Measurements from ENCODE around the gene MAP3K10. TPM values are rescaled to one million over a fixed set of nuclear protein-coding genes. Genes with fewer than 3 reads are reported as not detected.
"Not testable (repeated sequence)": the region's sequence is repeated elsewhere in the genome, so short reads cannot be mapped to it uniquely, and the experiment has no call there.

MAP3K10 gene
- total RNA-seq, 1 experiment from 2014 or later = 11.8 TPM

- H3K4me1 Mint-ChIP-seq (ENCODE audit: low read depth, unreplicated experiment); H3K4me3 Mint-ChIP-seq (ENCODE audit: unreplicated experiment); intact Hi-C loops (cut with micrococcal nuclease; ENCODE audit: unreplicated experiment); H3K27ac Mint-ChIP-seq (ENCODE audit: unreplicated experiment); H3K4me3 ChIP-seq (ENCODE audit: low read depth, low read length); H3K27me3 Mint-ChIP-seq (ENCODE audit: insufficient read depth, unreplicated experiment); H3K9me3 ChIP-seq; BruUV-seq (replicated peaks); H3K36me3 ChIP-seq (ENCODE audit: control insufficient read depth, insufficient read depth, low read length); H3K27me3 ChIP-seq (replicated peaks; ENCODE audit: control insufficient read depth, insufficient read depth, low read length); DNase-seq; H3K4me1 ChIP-seq; POLR2A ChIA-PET: not testable (repeated sequence)
- H3K9me3 Mint-ChIP-seq (ENCODE audit: unreplicated experiment) = peaks cover 10% of the 10 kb centered on the region
- CTCF ChIA-PET = interaction anchor here (0.5 to 1.3 kb wide), 6 partner anchors 39 to 202 kb away, joined by 3 to 7 read pairs (median 4); no protein-coding TSS in a partner anchor
- peaks cover 11% of the 10 kb centered on the region for H3K36me3 Mint-ChIP-seq (ENCODE audit: insufficient read depth, unreplicated experiment)
Measured at GRCh38 chr19:40219029-40219428, 27.8 kb downstream of the MAP3K10 start.

GRCh38 chr19:40219721-40220276 lies 28.6 kb downstream of the MAP3K10 start:
- no peak for DNase-seq
- H3K4me1 Mint-ChIP-seq (ENCODE audit: low read depth, unreplicated experiment) = peaks cover 10% of the 10 kb centered on the region
- H3K36me3 ChIP-seq (ENCODE audit: control insufficient read depth, insufficient read depth, low read length) = no peaks in the 10 kb centered on the region
- peaks cover 10% of the 10 kb centered on the region for H3K9me3 Mint-ChIP-seq (ENCODE audit: unreplicated experiment)
- CTCF ChIA-PET = interaction anchor here (0.5 to 1.4 kb wide), 4 partner anchors 59 to 249 kb away, joined by 3 to 5 read pairs (median 4); partner anchors contain the start of gene PSMC4
- BruUV-seq (replicated peaks) = no TSS peak
- POLR2A ChIA-PET = no interaction called here
- no peaks in the 10 kb centered on the region for H3K27me3 ChIP-seq (replicated peaks; ENCODE audit: control insufficient read depth, insufficient read depth, low read length)
- no peak overlapping the region for H3K4me3 Mint-ChIP-seq (ENCODE audit: unreplicated experiment)
- H3K27ac Mint-ChIP-seq (ENCODE audit: unreplicated experiment) = no peak overlapping the region
- no peak for TF ChIP-seq CTCF (IDR thresholded peaks at IDR 0.05; ENCODE audit: insufficient read depth in 1 of 2, low read depth in 1 of 2, low read length in 1 of 2, severe bottlenecking in 1 of 2, unreplicated experiment in 1 of 2)
- intact Hi-C loops (cut with micrococcal nuclease; ENCODE audit: unreplicated experiment) = loop anchor here (5.0 kb wide), 1 partner anchor 62 kb away; no protein-coding TSS in a partner anchor
- no peaks in the 10 kb centered on the region for H3K4me1 ChIP-seq
- peaks cover 11% of the 10 kb centered on the region for H3K36me3 Mint-ChIP-seq (ENCODE audit: insufficient read depth, unreplicated experiment)
- H3K4me3 ChIP-seq (ENCODE audit: low read depth, low read length) = no peak overlapping the region
- peaks cover 3% of the 10 kb centered on the region for H3K27me3 Mint-ChIP-seq (ENCODE audit: insufficient read depth, unreplicated experiment)
- H3K9me3 ChIP-seq = no peaks in the 10 kb centered on the region

DNA sequence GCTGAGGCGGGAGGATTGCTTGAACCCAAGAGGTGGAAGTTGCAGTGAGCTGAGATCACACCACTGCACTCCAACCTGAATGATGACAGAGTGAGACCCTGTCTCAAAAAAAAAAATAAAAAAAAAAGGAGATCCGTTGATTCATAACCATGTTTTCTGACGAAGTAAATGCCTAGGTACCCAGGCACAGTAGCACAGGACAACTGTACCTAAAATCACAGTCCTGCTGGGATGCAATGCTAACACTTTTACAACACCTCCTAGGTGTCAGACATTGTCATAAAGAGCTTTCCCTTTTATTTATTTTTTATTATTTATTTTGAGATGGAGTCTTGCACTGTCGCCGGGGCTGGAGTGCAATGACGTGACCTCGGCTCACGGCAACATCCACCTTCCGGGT lies 29.4 kb downstream of the MAP3K10 start:
- H3K27me3 Mint-ChIP-seq (ENCODE audit: insufficient read depth, unreplicated experiment) = peaks cover 6% of the 10 kb centered on the region
- Histone ChIP-seq H3K36me3 (ENCODE audit: control insufficient read depth, insufficient read depth, low read length) (no peaks in the 10 kb centered on the region), H3K27me3 (replicated peaks; ENCODE audit: control insufficient read depth, insufficient read depth, low read length) (no peaks in the 10 kb centered on the region), H3K9me3 (no peaks in the 10 kb centered on the region), H3K4me3 (ENCODE audit: low read depth, low read length) (no peak overlapping the region), H3K4me1 (peaks cover 4% of the 10 kb centered on the region; the same call in 1 of the 2 replicates)
- CTCF ChIA-PET = interaction anchor here (0.6 to 1.4 kb wide), 3 partner anchors 23 to 250 kb away, joined by 3 read pairs; partner anchors contain the start of gene PSMC4
- no TSS peak for BruUV-seq (replicated peaks)
- peaks cover 10% of the 10 kb centered on the region for H3K9me3 Mint-ChIP-seq (ENCODE audit: unreplicated experiment)
- peaks cover 14% of the 10 kb centered on the region for H3K4me1 Mint-ChIP-seq (ENCODE audit: low read depth, unreplicated experiment)
- intact Hi-C loops (cut with micrococcal nuclease; ENCODE audit: unreplicated experiment) = loop anchor here (5.0 kb wide), 1 partner anchor 63 kb away; no protein-coding TSS in a partner anchor
- no peak overlapping the region for H3K4me3 Mint-ChIP-seq (ENCODE audit: unreplicated experiment)
- no peak overlapping the region for H3K27ac Mint-ChIP-seq (ENCODE audit: unreplicated experiment)
- POLR2A ChIA-PET = no interaction called here
- no peak for DNase-seq
- TF ChIP-seq CTCF (IDR thresholded peaks at IDR 0.05; ENCODE audit: insufficient read depth in 1 of 2, low read depth in 1 of 2, low read length in 1 of 2, severe bottlenecking in 1 of 2, unreplicated experiment in 1 of 2) = no peak
- peaks cover 13% of the 10 kb centered on the region for H3K36me3 Mint-ChIP-seq (ENCODE audit: insufficient read depth, unreplicated experiment)

Data from Caco-2 (cell line).